HL-60 (cell line): Measurements from ENCODE around the gene TBX5.

Source experiments
- DNase-seq, 2 experiments: peaks; one replicate each; pipeline ENCODE4 v3.0.0-alpha.2; 2010 to 2020; ENCODE audit warnings: low read depth in 1 of 2, low spot score in 1 of 2
- H3K27ac ChIP-seq: fragments of 250-450 bp; sonication (Bioruptor Pico); replicated peaks from 2 replicates; pipeline ENCODE4 v1.5.1; 2020; ENCODE audit warnings: mild to moderate bottlenecking, moderate library complexity
- H3K27me3 ChIP-seq: fragments of 250-450 bp; sonication (Bioruptor Pico); 2 replicates; pipeline ENCODE4 v1.5.1; 2021; ENCODE audit warnings: mild to moderate bottlenecking, moderate library complexity; ENCODE audit not compliant: insufficient read depth, poor library complexity, severe bottlenecking
- H3K4me3 ChIP-seq: replicated peaks from 2 replicates; pipeline ENCODE4 v1.5.1; 2011; ENCODE audit warnings: mild to moderate bottlenecking, control low read depth, low read length; ENCODE audit not compliant: insufficient read depth
- CTCF ChIP-seq: IDR thresholded peaks from one replicate; pipeline ENCODE4 v1.5.1; 2011; ENCODE audit warnings: low read length, control low read depth, inconsistent platforms; ENCODE audit not compliant: insufficient read depth
- GABPA ChIP-seq: IDR thresholded peaks from 2 replicates; pipeline ENCODE4 v1.6.1; 2012; ENCODE audit warnings: low read depth
- POLR2AphosphoS5 ChIP-seq: IDR thresholded peaks from 2 replicates; pipeline ENCODE4 v1.6.1; 2012; ENCODE audit warnings: low read depth
- SPI1 ChIP-seq: IDR thresholded peaks from 2 replicates; pipeline ENCODE4 v1.6.1; 2012; ENCODE audit warnings: low read depth, mild to moderate bottlenecking, borderline replicate concordance
- TF ChIP-seq, protein P1 (sequence below): IDR thresholded peaks from 2 replicates; pipeline ENCODE4 v1.6.1; 2012; ENCODE audit warnings: low read depth; ENCODE audit not compliant: insufficient replicate concordance

TBX5 gene

DNA sequence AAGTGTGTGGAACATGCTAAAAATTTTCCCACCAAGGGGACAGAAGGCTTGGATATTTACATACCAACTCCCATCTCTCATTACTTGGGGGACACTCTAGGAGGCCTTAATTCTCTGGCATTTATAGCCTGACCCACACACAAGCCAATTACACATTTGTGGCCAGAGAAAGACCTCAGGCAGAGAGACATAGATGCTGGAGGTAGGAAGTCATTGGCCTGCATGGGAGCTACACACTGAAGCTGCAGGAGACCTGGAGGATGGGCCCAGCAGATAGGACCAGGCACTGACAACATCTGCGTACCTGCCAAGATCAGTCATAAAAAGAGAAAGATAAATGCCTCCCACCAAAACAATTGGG, 61.7 kb downstream of the TBX5 start:
- H3K27ac ChIP-seq, result no peak overlapping the region
- no peaks in the 10 kb centered on the region for H3K27me3 ChIP-seq
- H3K4me3 ChIP-seq, result no peak overlapping the region
- TF ChIP-seq POLR2AphosphoS5 (no peak), CTCF (no peak), GABPA (no peak), SPI1 (no peak)
- TF ChIP-seq, protein P1, sequence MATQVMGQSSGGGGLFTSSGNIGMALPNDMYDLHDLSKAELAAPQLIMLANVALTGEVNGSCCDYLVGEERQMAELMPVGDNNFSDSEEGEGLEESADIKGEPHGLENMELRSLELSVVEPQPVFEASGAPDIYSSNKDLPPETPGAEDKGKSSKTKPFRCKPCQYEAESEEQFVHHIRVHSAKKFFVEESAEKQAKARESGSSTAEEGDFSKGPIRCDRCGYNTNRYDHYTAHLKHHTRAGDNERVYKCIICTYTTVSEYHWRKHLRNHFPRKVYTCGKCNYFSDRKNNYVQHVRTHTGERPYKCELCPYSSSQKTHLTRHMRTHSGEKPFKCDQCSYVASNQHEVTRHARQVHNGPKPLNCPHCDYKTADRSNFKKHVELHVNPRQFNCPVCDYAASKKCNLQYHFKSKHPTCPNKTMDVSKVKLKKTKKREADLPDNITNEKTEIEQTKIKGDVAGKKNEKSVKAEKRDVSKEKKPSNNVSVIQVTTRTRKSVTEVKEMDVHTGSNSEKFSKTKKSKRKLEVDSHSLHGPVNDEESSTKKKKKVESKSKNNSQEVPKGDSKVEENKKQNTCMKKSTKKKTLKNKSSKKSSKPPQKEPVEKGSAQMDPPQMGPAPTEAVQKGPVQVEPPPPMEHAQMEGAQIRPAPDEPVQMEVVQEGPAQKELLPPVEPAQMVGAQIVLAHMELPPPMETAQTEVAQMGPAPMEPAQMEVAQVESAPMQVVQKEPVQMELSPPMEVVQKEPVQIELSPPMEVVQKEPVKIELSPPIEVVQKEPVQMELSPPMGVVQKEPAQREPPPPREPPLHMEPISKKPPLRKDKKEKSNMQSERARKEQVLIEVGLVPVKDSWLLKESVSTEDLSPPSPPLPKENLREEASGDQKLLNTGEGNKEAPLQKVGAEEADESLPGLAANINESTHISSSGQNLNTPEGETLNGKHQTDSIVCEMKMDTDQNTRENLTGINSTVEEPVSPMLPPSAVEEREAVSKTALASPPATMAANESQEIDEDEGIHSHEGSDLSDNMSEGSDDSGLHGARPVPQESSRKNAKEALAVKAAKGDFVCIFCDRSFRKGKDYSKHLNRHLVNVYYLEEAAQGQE, result no peak
- DNase-seq, result no peak

- DNase-seq, result no peak
Measured at GRCh38 chr12:114343585-114344302, 62.2 kb downstream of the TBX5 start.

GRCh38 chr12:114342656-114343055, 63.3 kb downstream of the TBX5 start:
- TF ChIP-seq SPI1, result no peak
- TF ChIP-seq, protein P1, result no peak
- no peak for TF ChIP-seq POLR2AphosphoS5
- TF ChIP-seq GABPA, result no peak
- TF ChIP-seq CTCF, result no peak
- Histone ChIP-seq H3K27ac (no peak overlapping the region), H3K4me3 (no peak overlapping the region), H3K27me3 (no peaks in the 10 kb centered on the region)
- DNase-seq, result no peak

More at GRCh38 chr12:114343585-114344302, 62.2 kb downstream of the TBX5 start:
- TF ChIP-seq, protein P1, result no peak
- TF ChIP-seq POLR2AphosphoS5 (no peak), CTCF (no peak), GABPA (no peak), SPI1 (no peak)
- Histone ChIP-seq H3K27me3 (no peaks in the 10 kb centered on the region), H3K4me3 (no peak overlapping the region), H3K27ac (no peak overlapping the region)
